Keratinocyte (primary cell): Measurements from ENCODE around the gene DRD3. TPM values are rescaled to one million over a fixed set of nuclear protein-coding genes. Genes with fewer than 3 reads are reported as not detected.

Source experiments
- DNase-seq: peaks from one replicate; pipeline ENCODE4 v3.0.0-alpha.2; 2011; ENCODE audit warnings: low read depth, missing footprints, low spot score
- FAIRE-seq: peaks from 2 replicates; lab custom pipeline; 2011; peaks lifted over from hg19 to GRCh38; lab: Jason Lieb, UNC
- H2AFZ ChIP-seq: 2 replicates; pipeline ENCODE4 v1.6.0; 2012; ENCODE audit warnings: low read length, control low read depth, inconsistent platforms; ENCODE audit not compliant: control insufficient read depth
- H3K27ac ChIP-seq: 2 replicates; pipeline ENCODE4 v1.5.1; 2011; ENCODE audit warnings: low read length; ENCODE audit not compliant: control insufficient read depth, insufficient read depth
- H3K27me3 ChIP-seq: 3 replicates; pipeline ENCODE4 v1.6.0; 2011; ENCODE audit warnings: low read length; ENCODE audit not compliant: control insufficient read depth, insufficient read depth; ENCODE audit errors: extremely low read depth
- H3K36me3 ChIP-seq, 2 experiments: 2 replicates in 1 of 2; 3 replicates in 1 of 2; pipeline ENCODE4 v1.5.1; 2011; ENCODE audit warnings: low read length in 2 of 2, mild to moderate bottlenecking in 1 of 2; ENCODE audit not compliant: control insufficient read depth in 2 of 2, insufficient read depth in 2 of 2; ENCODE audit errors: extremely low read depth in 1 of 2
- H3K4me1 ChIP-seq: 3 replicates; pipeline ENCODE4 v1.5.1; 2011; ENCODE audit warnings: low read length; ENCODE audit not compliant: control insufficient read depth, insufficient read depth; ENCODE audit errors: extremely low read depth
- H3K4me2 ChIP-seq: 3 replicates; pipeline ENCODE4 v1.6.0; 2011; ENCODE audit warnings: low read depth, low read length; ENCODE audit not compliant: control insufficient read depth, insufficient read depth; ENCODE audit errors: extremely low read depth
- H3K4me3 ChIP-seq, 3 experiments: fragments of 200-600 bp in 1 of 3; sonication (generic) in 1 of 3; 2 replicates in 2 of 3; 3 replicates in 1 of 3; pipeline ENCODE4 v1.5.1; 2011 to 2016; ENCODE audit warnings: low read length in 3 of 3, mild to moderate bottlenecking in 3 of 3, control low read depth in 2 of 3, inconsistent platforms in 1 of 3, low read depth in 1 of 3, mixed read lengths in 1 of 3, mixed run types in 1 of 3, moderate library complexity in 1 of 3; ENCODE audit not compliant: control insufficient read depth in 2 of 3, insufficient read depth in 2 of 3; ENCODE audit errors: extremely low read depth in 1 of 3
- H3K79me2 ChIP-seq: 2 replicates; pipeline ENCODE4 v1.6.0; 2012; ENCODE audit warnings: low read length; ENCODE audit not compliant: control insufficient read depth, insufficient read depth
- H3K9ac ChIP-seq: 3 replicates; pipeline ENCODE4 v1.6.0; 2011; ENCODE audit warnings: low read length; ENCODE audit not compliant: control insufficient read depth, insufficient read depth; ENCODE audit errors: extremely low read depth
- H3K9me1 ChIP-seq: 3 replicates; pipeline ENCODE4 v1.6.0; 2011; ENCODE audit warnings: low read length; ENCODE audit not compliant: control insufficient read depth, insufficient read depth; ENCODE audit errors: extremely low read depth
- H3K9me3 ChIP-seq: 2 replicates; pipeline ENCODE4 v1.5.1; 2012; ENCODE audit warnings: low read depth, low read length; ENCODE audit not compliant: control insufficient read depth
- H4K20me1 ChIP-seq: 3 replicates; pipeline ENCODE4 v1.6.0; 2011; ENCODE audit warnings: low read length; ENCODE audit not compliant: control insufficient read depth, insufficient read depth; ENCODE audit errors: extremely low read depth
- EZH2 ChIP-seq: IDR thresholded peaks from one replicate; pipeline ENCODE4 v1.6.1; 2012; ENCODE audit warnings: inconsistent platforms, mild to moderate bottlenecking, low read length, moderate library complexity
- dilution Hi-C: fragments of 300-500 bp; cut with MboI; formaldehyde crosslinking; loops from one replicate; pipeline ENCODE4 v1.7.0; 2020; ENCODE audit warnings: low sequenced_read_pairs; ENCODE audit not compliant: extremely low pct_ligation_motif_present
- polyA plus RNA-seq, 5 experiments: library from polyadenylated mRNA; depleted of rRNA in 3 of 5; stranded (reverse) in 3 of 5; stranded (forward) in 1 of 5; unstranded in 1 of 5; fragments of >200 nt; gene quantifications; 1 replicate in 1 of 5; 2 replicates in 3 of 5; 3 replicates in 1 of 5; pipeline versions ENCODE4 v1.2.1 to v1.2.3, GENCODE V29; 2011 to 2012; ENCODE audit warnings: missing spikeins in 2 of 5, low read depth in 1 of 5, low replicate concordance in 1 of 5
- TF ChIP-seq, protein P1 (sequence below), 3 experiments: IDR thresholded peaks in 1 of 3; conservative IDR thresholded peaks in 1 of 3; optimal IDR thresholded peaks in 1 of 3; 2 replicates in 2 of 3; 3 replicates in 1 of 3; pipeline versions ENCODE3 to v1.5.1; 2011; ENCODE audit warnings: low read length in 3 of 3, mild to moderate bottlenecking in 3 of 3, moderate library complexity in 2 of 3, control low read depth in 1 of 3, inconsistent platforms in 1 of 3; ENCODE audit not compliant: insufficient read depth in 2 of 3; ENCODE audit errors: extremely low read depth in 1 of 3

DRD3 gene
- polyA plus RNA-seq, 1 donor (not counting 4 experiments of a cell fraction or from before 2014, with no cell fraction given): not detected

DNA sequence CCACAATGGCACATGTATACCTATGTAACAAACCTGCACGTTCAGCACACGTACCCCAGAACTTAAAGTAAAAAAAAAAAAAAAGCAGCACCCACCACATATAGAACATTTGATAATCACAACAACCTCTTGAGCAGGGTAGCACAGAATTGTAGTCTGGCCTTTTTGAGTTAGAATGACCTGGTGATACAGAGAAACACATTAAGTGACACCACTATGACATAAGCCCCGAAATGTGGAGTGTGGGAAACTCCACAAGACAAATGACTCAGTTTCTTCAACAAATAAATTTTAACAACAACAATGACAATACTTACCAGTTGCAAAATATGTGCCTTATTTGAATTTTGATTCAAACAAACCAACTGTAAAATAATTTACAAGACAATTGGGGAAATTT, 46.4 kb downstream of the DRD3 start:
- Histone ChIP-seq H3K27me3 (no peaks in the 10 kb centered on the region), H3K79me2 (no peaks in the 10 kb centered on the region), H3K4me2 (no peak overlapping the region), H3K4me1 (peaks cover 3% of the 10 kb centered on the region), H3K9me1 (no peaks in the 10 kb centered on the region), H3K4me3 (no peak overlapping the region), H4K20me1 (no peaks in the 10 kb centered on the region), H3K27ac (no peak overlapping the region), H3K9ac (no peak overlapping the region), H3K36me3 (no peaks in the 10 kb centered on the region), H3K9me3 (no peaks in the 10 kb centered on the region), H2AFZ (no peak overlapping the region)
- TF ChIP-seq, protein P1, sequence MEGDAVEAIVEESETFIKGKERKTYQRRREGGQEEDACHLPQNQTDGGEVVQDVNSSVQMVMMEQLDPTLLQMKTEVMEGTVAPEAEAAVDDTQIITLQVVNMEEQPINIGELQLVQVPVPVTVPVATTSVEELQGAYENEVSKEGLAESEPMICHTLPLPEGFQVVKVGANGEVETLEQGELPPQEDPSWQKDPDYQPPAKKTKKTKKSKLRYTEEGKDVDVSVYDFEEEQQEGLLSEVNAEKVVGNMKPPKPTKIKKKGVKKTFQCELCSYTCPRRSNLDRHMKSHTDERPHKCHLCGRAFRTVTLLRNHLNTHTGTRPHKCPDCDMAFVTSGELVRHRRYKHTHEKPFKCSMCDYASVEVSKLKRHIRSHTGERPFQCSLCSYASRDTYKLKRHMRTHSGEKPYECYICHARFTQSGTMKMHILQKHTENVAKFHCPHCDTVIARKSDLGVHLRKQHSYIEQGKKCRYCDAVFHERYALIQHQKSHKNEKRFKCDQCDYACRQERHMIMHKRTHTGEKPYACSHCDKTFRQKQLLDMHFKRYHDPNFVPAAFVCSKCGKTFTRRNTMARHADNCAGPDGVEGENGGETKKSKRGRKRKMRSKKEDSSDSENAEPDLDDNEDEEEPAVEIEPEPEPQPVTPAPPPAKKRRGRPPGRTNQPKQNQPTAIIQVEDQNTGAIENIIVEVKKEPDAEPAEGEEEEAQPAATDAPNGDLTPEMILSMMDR (optimal IDR thresholded peaks at IDR 0.05 in 1 of 3, IDR thresholded peaks at IDR 0.05 in 1 of 3, conservative IDR thresholded peaks at IDR 0.05 in 1 of 3; ENCODE audit: extremely low read depth in 1 of 3, insufficient read depth in 2 of 3, low read length in 3 of 3): no peak
- no peak for TF ChIP-seq EZH2
- dilution Hi-C loops: no loop called here
- DNase-seq: no peak
- no peak for FAIRE-seq

DNA sequence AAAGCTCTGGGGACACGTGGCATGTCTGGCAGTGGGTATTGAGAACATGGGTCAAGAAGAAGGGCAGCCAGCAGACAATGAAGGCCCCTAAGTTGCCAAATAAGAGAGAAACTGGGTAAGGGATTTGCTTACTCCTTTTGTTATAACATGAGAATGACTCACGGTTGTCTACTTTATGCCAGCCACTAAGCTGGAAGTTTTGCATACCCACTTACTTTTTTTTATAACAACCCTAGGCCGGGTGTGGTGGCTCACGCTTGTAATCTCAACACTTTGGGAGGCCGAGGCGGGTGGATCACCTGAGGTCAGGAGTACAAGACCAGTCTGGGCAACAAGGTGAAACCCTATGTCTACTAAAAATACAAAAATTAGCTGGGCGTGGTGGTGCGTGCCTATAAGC, 50.0 kb downstream of the DRD3 start:
- dilution Hi-C loops: no loop called here
- Histone ChIP-seq H3K4me1 (peaks cover 3% of the 10 kb centered on the region), H3K9me1 (no peaks in the 10 kb centered on the region), H3K27me3 (no peaks in the 10 kb centered on the region), H3K36me3 (no peaks in the 10 kb centered on the region), H3K4me3 (no peak overlapping the region), H3K4me2 (no peak overlapping the region), H4K20me1 (no peaks in the 10 kb centered on the region), H3K79me2 (no peaks in the 10 kb centered on the region), H3K27ac (no peak overlapping the region), H2AFZ (no peak overlapping the region), H3K9me3 (no peaks in the 10 kb centered on the region), H3K9ac (no peak overlapping the region)
- FAIRE-seq: no peak
- TF ChIP-seq EZH2: no peak
- TF ChIP-seq, protein P1 (optimal IDR thresholded peaks at IDR 0.05 in 1 of 3, IDR thresholded peaks at IDR 0.05 in 1 of 3, conservative IDR thresholded peaks at IDR 0.05 in 1 of 3; ENCODE audit: extremely low read depth in 1 of 3, insufficient read depth in 2 of 3, low read length in 3 of 3): no peak
- DNase-seq: no peak
